Uterus (tissue), 2 donors: Measurements from ENCODE around the gene SAPCD1.

Experiments used
- CTCF ChIP-seq, 4 experiments: fragments of 200-600 bp in 2 of 4; fragments of 450-650 bp in 2 of 4; sonication (generic) in 2 of 4; IDR thresholded peaks; one replicate each; pipeline ENCODE4 v1.5.1; 2016 to 2019; ENCODE audit warnings: antibody characterized with exemption in 4 of 4, mild to moderate bottlenecking in 2 of 4, moderate library complexity in 1 of 4
- POLR2A ChIP-seq, 2 donors: fragments of 450-650 bp; IDR thresholded peaks; one replicate each; pipeline ENCODE4 v1.6.1; 2016; ENCODE audit warnings: antibody characterized with exemption in 2 of 2, mild to moderate bottlenecking in 1 of 2, moderate library complexity in 1 of 2

GRCh38 chr6:31730631-31731086 is 31.8 kb upstream of the SAPCD1 start:
- TF ChIP-seq POLR2A (IDR thresholded peaks at IDR 0.05) (no peak), CTCF (IDR thresholded peaks at IDR 0.05) (no peak)
